ENCODE data around the gene OGDH. TPM values are rescaled to one million over a fixed set of nuclear protein-coding genes. Genes with fewer than 3 reads are reported as not detected.

The OGDH gene
- total RNA-seq, 2 experiments from 2014 or later: 78.6 to 85.6 TPM

DNA sequence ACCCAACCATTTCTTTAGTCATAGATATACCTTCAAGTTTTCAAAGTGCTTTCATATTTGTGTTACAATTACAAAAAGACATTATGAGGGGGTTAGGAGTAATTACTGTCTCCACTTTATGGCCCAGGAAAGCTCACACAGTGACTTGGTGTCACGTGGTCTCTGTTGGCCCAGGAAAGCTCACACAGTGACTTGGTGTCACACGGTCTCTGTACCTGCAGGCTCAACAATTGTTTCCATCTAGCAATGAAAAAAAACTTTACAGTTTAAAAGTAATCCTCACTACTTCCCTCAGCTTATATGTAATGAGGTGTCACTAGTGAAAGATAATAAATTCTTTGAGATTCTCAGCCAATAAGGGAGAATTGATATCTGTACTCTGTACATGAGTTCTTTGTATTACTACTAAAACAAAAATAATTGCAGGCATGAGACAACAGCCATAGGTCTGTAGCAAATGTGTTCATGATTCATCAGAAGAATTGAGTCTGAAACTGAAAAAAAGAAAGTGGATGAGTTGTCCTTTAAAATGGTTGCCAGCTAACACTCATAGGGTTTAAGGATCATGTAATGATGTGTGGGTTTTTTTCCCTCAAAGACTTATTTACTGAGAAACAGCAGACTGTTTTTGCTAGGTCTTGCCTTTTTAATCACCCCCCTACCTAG is 10.9 kb downstream of the OGDH start:
- Mint-ChIP-seq H3K27me3 (no peaks in the 10 kb centered on the region), H3K9me3 (no peaks in the 10 kb centered on the region), H3K27ac (peak overlapping the region; percentile 91), H3K4me1 (ENCODE audit: low read depth) (peaks cover 72% of the 10 kb centered on the region), H3K4me3 (peak overlapping the region; percentile 26), H3K36me3 (ENCODE audit: low read depth) (peaks cover 19% of the 10 kb centered on the region)
- intact Hi-C loops (cut with micrococcal nuclease): no loop called here
- POLR2A ChIA-PET: interaction anchor here (0.8 to 2.8 kb wide), 9 partner anchors 9 to 186 kb away, joined by 3 to 20 read pairs (median 5); partner anchors contain the start of gene OGDH
- DNase-seq: peak; percentile 61
- CTCF ChIA-PET: interaction anchor here (0.9 to 3.4 kb wide), 5 partner anchors 11 to 52 kb away, joined by 3 to 15 read pairs (median 3); partner anchors contain the start of gene OGDH
- ATAC-seq: peak; percentile 83
- TF ChIP-seq, protein P1, sequence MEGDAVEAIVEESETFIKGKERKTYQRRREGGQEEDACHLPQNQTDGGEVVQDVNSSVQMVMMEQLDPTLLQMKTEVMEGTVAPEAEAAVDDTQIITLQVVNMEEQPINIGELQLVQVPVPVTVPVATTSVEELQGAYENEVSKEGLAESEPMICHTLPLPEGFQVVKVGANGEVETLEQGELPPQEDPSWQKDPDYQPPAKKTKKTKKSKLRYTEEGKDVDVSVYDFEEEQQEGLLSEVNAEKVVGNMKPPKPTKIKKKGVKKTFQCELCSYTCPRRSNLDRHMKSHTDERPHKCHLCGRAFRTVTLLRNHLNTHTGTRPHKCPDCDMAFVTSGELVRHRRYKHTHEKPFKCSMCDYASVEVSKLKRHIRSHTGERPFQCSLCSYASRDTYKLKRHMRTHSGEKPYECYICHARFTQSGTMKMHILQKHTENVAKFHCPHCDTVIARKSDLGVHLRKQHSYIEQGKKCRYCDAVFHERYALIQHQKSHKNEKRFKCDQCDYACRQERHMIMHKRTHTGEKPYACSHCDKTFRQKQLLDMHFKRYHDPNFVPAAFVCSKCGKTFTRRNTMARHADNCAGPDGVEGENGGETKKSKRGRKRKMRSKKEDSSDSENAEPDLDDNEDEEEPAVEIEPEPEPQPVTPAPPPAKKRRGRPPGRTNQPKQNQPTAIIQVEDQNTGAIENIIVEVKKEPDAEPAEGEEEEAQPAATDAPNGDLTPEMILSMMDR (IDR thresholded peaks at IDR 0.05): no peak

DNA sequence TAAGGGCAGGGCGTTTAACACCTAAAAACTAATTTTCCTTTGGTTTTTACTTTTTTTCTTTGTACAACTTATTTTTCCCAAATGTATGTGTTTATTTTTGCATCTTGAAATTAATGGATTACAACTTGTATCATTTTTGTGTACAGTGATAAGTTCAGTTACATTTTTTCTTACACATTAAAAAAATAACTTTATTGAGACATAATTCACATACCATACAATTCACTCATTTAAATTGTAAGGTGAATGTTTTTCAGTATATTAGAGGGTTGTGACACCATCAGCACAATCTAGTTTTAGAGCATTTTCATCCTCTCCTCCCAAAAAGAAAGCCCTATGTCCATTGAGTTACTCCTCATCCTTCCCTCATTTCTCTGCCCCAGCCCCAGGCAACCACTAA is 11.6 kb downstream of the OGDH start:
- no peak for ATAC-seq
- Mint-ChIP-seq H3K36me3 (ENCODE audit: low read depth) (peaks cover 21% of the 10 kb centered on the region), H3K4me3 (peak overlapping the region; percentile 8), H3K4me1 (ENCODE audit: low read depth) (peaks cover 78% of the 10 kb centered on the region), H3K9me3 (no peaks in the 10 kb centered on the region), H3K27ac (peak overlapping the region; percentile 91), H3K27me3 (no peaks in the 10 kb centered on the region)
- ChIA-PET POLR2A (interaction anchor here (0.7 to 2.8 kb wide), 5 partner anchors 11 to 133 kb away, joined by 3 to 20 read pairs (median 6); partner anchors contain the start of gene OGDH), CTCF (interaction anchor here (1.0 to 3.4 kb wide), 2 partner anchors 18 to 21 kb away, joined by 3 to 15 read pairs; no protein-coding TSS in a partner anchor)
- DNase-seq: no peak
- TF ChIP-seq, protein P1 (IDR thresholded peaks at IDR 0.05): no peak
- intact Hi-C loops (cut with micrococcal nuclease): no loop called here

DNA sequence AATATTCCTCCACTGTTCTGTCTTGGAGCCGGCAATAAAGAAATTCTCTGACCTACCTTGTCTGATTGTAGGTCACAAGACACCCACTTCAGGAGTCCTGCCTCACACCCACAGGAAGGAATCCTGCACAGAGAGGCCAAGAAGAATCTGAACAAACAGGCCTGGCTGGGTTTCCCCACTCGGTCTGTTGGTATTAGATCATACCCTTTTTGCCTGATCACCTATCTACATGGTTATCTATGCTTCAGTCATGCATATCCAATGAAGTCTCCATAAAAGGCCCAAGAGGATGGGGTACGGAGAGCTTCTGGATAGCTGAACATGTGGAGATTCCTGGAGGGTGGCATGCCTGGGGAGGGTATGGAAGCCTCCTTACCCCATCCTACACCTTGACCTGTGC is 12.3 kb downstream of the OGDH start:
- intact Hi-C loops (cut with micrococcal nuclease): no loop called here
- Mint-ChIP-seq H3K27ac (peak overlapping the region; percentile 91), H3K4me3 (no peak overlapping the region), H3K9me3 (no peaks in the 10 kb centered on the region), H3K27me3 (no peaks in the 10 kb centered on the region), H3K36me3 (ENCODE audit: low read depth) (peaks cover 26% of the 10 kb centered on the region), H3K4me1 (ENCODE audit: low read depth) (peaks cover 83% of the 10 kb centered on the region)
- TF ChIP-seq, protein P1 (IDR thresholded peaks at IDR 0.05): no peak
- ChIA-PET CTCF (interaction anchor here (3.4 kb wide), 1 partner anchor 20 kb away, joined by 15 read pairs; no protein-coding TSS in a partner anchor), POLR2A (interaction anchor here (0.7 to 2.0 kb wide), 3 partner anchors 10 to 19 kb away, joined by 3 to 6 read pairs (median 5); no protein-coding TSS in a partner anchor)
- no peak for ATAC-seq
- DNase-seq: peak; percentile 46

DNA sequence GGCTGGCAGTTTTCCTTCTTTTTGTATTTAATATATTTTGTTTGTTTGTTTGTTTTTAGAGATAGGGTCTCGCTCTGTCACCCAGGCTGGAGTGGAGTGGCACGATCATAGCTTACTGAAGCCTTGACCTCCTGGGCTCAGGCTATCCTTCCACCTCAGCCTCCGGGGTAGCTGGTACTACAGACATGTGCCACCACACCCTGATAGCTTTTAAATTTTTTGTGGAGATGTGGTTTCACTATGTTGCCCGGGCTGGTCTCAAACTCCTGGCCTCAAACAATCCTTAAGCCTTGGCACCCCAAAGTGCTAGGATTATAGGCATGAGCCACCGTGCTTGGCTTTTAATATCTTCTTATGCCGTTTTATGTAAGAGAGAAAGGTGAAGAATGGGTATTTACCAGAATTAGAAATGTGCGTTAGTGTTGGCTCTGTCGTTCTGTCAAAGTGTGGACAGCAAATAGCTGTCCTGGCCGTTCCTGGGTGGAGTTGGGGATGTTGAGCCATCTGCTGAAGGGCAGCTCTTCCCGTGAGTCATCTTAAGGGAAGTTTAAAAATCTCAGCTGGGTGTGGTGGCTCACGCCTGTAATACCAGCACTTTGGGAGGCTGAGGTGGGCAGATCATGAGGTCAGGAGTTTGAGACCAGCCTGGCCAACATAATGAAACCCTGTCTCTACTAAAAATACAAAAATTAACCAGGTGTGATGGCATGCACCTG is 14.8 kb downstream of the OGDH start:
- peaks cover 34% of the 10 kb centered on the region for H3K36me3 Mint-ChIP-seq (ENCODE audit: low read depth)
- CTCF ChIA-PET: interaction anchor here (0.9 to 1.6 kb wide), 5 partner anchors 9 to 515 kb away, joined by 3 to 6 read pairs (median 4); no protein-coding TSS in a partner anchor
- POLR2A ChIA-PET: interaction anchor here (0.8 to 1.9 kb wide), 7 partner anchors 9 to 177 kb away, joined by 3 to 7 read pairs (median 4); partner anchors contain the start of gene OGDH
- no peaks in the 10 kb centered on the region for H3K27me3 Mint-ChIP-seq
- DNase-seq (no peak), ATAC-seq (no peak)
- no peak overlapping the region for H3K4me3 Mint-ChIP-seq
- TF ChIP-seq, protein P1 (IDR thresholded peaks at IDR 0.05): no peak
- H3K4me1 Mint-ChIP-seq (ENCODE audit: low read depth): peaks cover 84% of the 10 kb centered on the region
- H3K27ac Mint-ChIP-seq: peak overlapping the region; percentile 68
- intact Hi-C loops (cut with micrococcal nuclease): no loop called here
- H3K9me3 Mint-ChIP-seq: no peaks in the 10 kb centered on the region

Data from activated CD8-positive, alpha-beta T cell treated with anti-CD3 and anti-CD28 coated beads for 36 hours (primary cell).